Left hindlimb (tissue), 1 donor: Measurements from ENCODE around the gene CD70.
"Not testable (repeated sequence)": the region's sequence is repeated elsewhere in the genome, so short reads cannot be mapped to it uniquely, and the experiment has no call there.

ENCODE experiments used
- DNase-seq: peaks from one replicate; pipeline ENCODE4 v3.0.0-alpha.2; 2018

The CD70 gene, protein sequence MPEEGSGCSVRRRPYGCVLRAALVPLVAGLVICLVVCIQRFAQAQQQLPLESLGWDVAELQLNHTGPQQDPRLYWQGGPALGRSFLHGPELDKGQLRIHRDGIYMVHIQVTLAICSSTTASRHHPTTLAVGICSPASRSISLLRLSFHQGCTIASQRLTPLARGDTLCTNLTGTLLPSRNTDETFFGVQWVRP

DNA sequence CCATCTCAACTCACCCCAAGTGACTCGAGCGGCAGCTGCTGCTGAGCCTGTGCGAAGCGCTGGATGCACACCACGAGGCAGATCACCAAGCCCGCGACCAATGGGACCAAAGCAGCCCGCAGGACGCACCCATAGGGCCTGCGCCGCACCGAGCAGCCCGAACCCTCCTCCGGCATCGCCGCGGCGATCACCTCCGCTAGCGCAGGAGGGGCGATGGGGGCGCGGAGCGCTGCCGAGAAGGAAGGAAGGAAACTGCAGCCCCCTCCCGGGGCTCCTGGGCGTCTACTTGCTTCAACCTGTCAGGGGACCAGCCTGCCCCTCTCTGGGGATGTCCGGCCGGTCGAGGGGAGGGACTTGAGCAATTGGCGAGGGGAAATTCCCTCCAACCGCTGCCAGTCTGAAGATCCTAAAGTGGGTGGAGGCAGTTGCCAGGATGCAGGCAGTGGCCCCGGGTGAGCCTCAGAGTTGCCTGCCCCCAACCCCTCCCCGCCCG, at the start of gene CD70:
TSS of gene CD70 (minus strand) at position 324 of the 493 bp plus-strand sequence. CDS start at position 176, 148 bp downstream.
- DNase-seq, result no peak

DNA sequence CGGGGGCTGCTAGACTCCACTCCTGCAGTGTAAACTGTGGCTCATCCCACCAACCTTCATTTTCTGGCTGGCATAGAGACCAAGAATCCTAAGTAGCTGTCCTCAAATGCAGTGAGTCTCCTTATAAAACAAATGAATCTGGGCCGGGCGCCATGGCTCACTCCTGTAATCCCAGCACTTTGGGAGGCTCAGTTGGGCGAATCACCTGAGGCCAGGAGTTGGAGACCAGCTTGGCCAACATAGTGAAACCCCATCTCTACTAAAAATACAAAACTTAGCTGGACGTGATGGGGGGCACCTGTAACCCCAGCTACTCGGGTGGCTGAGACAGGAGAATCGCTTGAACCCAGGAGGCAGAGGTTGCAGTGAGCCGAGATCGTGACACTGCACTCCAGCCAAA, 49.4 kb upstream of the CD70 start:
- DNase-seq, result not testable (repeated sequence)

DNA sequence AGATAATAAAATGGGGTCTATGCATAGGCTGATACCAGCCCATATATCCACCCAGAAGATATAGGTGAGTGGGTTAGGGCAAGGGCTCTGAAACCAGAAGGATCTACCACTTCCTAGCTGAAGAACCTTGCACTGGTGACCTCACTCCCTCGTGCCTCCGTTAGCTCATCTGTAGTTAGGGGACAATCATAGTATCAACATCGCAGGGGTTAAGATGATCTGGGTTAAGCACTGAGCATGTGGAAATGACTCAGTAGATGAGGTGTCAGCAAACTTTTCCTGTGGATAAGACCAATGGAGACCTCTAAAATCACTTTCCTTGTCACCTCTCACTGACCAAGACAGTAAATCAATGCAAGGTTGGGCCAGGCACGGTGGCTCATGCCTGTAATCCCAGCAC, 48.5 kb upstream of the CD70 start:
- DNase-seq, result no peak

DNA sequence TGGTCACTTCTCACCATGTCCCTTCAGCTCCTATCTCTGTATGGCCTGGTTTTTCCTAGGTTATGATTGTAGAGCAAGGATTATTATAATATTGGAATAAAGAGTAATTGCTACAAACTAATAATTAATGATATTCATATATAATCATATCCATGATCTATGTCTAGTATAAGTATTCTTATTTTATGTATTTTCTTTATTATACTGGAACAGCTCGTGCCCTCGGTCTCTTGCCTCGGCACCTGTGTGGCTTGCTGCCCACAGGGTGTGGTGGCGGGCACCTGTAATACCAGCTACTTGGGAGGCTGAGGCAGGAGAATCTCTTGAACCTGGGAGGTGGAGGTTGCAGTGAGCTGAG, 42.5 kb upstream of the CD70 start:
- not testable (repeated sequence) for DNase-seq

DNA sequence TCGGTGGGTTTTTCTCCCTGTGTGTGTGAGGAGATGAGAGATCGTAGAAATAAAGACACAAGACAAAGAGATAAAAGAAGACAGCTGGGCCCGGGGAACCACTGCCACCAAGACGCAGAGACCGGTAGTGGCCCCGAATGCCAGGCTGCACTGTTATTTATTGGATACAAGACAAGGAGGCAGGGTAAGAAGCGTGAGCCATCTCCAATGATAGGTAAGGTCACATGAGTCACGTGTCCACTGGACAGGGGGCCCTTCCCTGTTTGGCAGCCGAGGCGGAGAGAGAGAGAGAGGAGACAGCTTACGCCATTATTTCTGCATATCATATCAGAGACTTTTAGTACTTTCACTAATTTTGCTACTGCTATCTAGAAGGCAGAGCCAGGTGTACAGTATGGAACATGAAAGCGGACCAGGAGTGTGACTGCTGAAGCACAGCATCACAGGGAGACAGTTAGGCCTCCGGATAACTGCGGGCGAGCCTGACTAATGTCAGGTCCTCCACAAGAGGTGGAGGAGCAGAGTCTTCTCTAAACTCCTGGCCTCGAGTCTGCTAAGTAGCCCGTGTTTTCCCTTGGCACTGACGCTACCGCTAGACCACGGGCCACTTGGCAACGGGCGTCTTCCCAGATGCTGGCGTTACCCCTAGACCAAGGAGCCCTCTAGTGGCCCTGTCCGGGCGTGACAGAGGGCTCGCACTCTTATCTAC, 42.0 kb upstream of the CD70 start:
- DNase-seq, result peak; percentile 61

DNA sequence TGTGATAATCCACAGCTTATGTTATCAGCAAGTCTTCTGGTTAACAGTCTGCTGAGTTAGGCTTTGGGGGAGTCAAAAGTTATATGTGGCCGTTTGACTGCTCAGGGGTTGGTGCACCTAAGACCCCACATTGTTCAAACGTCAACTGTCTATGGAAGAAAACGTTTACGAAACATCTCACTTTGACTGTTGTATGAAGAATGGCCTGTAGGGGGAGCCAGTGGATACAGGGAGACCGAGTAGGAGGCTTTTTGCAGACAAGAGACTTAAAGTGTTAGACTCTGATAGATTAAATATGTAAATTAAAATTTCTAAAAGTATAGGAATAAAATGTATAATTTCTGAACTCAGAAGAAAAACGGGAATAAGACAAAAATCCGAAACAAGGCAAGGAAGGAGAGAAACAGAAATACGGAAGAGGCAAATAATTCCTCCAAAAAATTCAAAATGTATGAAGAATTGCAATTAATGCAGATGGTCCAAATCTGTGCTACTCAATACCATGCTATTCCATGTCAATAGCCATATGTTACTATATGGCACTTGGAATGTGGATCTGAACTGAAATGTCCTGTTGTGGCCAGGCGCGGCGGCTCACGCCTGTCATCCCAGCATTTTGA, 41.2 kb upstream of the CD70 start:
- peak; percentile 60 for DNase-seq

DNA sequence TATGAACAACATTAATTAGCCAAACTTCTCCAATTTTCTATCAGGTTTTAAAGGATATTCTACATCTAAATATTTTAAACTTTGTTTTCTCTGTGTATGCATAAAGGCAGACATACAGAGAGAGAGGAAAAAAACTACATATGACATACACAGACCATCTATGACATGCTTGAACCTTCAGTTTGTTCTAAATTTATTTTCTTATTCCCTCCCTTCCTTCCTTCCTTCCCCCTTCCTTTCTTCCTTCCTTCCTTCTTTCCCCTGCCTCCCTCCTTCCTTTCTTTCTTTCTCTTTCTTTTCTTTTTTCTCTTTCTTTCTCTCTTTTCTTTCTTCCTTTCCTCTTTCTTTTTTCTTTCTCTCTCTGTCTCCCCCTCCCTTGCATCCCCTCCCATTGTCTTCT, 35.8 kb upstream of the CD70 start:
- no peak for DNase-seq

DNA sequence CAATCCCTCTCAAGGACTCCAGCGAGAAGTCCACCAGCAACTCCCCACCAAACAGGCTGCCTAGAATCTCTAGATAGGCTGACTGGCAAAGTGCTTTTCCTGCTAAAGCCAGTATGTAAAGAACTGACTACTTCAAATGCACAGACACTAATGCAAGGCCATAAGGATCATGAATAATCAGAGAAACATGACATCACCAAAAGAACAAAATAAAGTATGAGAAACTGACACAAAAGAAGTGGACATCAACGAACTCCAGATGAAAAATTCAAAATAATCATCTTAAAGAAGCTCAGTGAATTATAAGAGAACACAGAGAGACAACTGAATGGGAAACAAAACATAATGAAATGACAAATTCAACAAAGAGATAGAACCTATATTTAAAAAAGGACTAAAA, 26.4 kb upstream of the CD70 start:
- DNase-seq, result no peak

DNA sequence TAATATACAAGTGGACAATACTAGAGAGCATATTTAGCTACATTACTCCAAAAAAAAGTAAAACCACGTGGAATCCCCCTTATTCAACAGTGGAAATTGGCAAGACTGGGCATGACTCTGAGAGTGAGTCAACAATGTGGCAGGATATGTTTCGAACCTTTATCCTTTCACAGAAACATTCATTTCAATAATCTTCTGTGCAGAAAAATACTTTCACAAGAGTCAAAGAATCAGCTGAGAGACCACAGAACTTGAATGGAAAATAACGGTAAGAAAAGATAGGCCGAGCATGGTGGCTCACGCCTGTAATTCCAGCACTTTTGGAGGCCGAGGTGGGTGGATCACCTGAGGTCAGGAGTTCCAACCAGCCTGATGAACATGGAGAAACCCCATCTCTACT, 25.1 kb upstream of the CD70 start:
- DNase-seq, result no peak

DNA sequence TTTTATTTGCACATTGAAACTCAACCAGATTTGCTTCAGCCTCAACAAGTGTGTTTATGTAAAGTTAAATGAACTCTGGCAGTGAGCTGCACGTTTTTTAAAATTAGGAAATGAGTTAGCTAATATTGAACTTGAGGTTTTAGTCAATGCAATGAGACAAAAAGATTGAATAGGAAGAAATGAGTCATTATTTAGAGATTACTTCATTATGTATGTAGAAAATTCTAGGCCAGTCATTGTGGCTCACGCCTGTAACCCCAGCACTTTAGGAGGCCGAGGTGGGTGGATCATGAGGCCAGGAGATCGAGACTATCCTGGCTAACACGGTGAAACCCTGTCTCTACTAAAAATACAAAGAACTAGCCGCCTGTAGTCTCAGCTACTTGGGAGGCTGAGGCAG, 22.8 kb upstream of the CD70 start:
- DNase-seq, result no peak

DNA sequence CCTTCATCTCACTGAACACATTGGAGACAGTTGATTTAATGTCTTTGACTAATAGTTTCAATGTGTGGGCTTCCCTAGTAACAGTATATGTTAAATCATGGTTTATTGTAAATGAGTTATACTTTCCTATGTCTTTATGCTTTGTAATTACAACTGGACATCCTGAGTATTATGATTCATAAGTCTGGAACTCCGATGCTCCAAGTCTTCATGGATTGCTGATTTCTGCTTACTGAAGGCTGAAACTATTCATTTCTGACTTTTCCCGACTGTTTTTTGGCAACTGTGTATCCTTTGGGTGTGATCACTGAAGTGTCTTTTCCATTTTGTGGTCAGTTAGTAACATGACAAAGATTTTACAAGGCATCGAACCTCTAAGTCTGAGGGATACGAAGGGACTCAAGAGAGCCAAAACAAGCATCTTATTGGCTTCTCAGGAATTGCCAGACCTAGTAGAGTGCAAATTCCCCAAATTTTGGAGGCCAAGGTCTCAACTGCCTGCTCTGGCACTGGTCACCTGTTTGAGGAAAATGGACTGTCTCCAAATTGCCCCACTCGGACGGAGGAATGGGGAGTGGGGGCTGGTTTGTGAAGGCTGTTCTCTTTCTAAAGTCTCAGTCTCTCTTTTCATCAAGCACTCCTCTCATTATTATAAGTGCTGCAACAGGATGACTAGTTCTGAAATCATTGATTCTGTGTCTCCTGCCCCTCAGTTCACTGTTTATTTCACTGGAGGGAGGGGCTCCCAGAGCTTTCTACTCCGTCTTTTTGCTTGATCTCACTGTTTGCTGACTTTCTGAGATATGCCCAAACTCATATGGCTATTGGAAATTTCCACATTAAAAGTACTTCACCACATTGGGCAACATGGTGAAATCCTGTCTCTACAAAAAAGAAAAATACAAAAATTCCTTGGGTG, 20.2 kb upstream of the CD70 start:
- peak; percentile 69 for DNase-seq

DNA sequence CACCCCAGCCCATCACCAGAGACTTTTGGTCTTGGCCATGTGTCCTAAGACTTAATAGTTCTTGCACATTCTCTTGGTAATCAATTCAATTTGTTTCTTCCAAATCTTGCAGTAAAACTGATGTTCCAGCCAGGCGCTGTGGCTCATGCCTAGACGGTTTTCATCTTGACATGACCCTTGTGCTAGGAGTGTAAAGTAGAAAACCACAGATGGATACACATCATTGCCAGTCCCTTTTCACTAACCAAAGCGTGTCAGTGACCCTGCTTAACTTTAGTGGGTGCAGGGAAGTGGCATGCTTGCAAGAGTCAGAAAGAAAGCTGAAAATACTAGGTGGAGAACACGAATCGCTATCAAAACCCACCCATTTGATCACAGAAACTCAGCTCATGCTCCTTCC, 18.0 kb upstream of the CD70 start:
- DNase-seq, result no peak

DNA sequence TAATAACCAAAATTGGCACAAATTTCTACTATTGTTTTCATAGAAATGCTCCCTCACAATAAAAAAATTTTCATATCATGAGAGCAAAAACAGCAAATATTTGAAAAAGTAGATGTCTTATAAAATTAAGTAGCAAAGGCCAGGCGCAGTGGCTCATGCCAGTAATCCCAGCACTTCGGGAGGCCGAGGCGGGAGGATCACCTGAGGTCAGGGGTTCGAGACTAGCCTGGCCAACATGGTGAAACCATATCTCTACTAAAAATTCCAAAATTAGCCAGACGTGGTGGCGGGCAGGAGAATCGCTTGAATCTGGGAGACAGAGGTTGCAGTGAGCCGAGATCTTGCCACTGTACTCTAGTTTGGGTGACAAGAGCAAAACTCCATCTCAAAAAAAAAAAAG, 17.2 kb upstream of the CD70 start:
- not testable (repeated sequence) for DNase-seq

DNA sequence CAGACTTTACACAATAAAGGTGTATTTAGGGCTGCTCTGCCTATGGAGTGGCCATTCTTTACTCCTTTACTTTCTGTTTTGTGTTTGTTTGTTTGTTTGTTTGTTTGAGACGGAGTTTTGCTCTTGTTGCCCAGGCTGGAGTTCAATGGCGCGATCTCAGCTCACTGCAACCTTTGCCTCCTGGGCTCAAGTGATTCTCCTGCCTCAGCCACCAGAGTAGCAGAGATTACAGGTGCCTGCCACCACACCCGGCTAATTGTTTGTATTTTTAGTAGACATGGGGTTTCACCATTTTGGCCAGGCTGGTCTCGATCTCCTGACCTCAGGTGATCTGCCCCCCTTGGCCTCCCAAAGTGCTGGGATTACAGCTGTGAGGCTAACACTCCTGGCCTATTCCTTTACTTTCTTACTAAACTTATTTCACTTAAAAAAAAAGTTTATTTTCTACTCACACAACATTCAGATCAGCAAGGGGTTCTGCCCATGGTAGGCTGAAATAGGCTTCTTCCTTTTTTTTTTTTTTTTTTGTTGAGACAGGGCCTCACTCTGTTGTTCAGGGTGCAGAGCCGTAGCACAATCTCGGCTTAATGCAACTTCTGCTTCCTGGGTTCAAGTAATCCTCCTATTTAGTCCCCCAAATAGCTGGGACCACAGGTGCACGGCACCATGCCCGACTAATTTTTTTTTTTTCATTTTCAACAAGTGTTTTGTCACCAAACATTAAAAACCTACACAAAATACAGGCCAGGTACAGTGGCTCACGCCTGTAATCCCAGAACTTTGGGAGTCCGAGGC, 15.5 kb upstream of the CD70 start:
- DNase-seq, result not testable (repeated sequence)

DNA sequence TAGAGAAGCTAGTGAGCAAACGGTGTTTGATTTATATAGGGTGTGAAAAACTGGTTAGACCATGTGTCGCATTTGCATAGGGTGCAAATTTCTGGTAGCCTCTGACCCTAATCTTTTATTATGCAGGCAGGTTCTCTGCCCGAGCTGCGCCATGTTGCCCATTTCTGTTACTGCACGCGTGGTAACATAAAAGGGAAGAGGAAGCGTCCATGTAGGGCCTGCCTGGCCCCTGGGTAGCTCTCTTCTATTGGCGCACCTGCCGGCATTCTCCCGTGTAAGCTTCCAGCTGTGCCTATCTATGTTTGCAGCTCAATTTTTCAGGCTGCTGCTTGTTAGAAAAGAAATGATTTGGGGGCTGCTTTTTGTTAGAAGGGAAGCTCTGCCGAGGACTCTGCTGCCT, 14.0 kb upstream of the CD70 start:
- no peak for DNase-seq

DNA sequence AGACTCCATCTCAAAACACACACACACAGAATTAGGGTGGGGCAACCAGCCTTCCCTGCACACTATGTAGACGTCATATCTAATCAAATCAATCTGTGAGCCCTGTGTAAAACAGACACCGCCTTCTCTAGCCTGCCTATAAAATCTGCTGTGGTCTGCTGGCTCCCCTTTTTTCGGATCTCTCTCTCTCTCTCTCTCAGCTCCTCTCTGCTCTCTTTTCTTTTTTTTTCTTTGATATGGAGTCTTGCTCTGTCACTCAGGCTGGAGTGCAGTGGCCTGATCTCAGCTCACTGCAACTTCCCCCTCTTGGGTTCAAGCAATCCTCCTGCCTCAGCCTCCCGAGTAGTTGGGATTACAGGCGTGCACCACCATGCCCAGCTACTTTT, 11.8 kb upstream of the CD70 start:
- DNase-seq, result no peak

DNA sequence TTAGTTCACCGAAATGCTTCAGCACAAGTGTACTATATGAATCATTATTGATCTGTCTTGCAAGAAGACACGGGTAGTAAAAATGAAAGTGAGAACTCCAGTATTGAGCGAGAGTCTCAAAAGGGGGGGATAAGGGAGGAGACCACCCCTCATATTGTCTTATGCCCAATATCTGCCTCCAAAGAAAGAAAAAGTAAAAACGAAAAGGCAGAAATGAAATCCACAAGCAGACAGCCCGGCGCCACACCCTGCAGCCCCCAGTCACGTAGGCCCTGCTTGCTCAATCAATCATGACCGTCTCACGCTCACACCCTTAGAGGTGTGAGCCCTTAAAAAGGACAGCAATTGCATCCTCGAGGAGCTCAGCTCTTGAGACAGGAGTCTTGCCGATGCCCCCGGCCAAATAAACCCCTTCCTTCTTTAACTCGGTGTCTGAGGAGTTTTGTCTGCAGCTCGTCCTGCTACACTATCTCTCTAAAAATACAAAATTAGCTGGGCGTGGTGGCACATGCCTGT, 10.6 kb upstream of the CD70 start:
- DNase-seq, result not testable (repeated sequence)

DNA sequence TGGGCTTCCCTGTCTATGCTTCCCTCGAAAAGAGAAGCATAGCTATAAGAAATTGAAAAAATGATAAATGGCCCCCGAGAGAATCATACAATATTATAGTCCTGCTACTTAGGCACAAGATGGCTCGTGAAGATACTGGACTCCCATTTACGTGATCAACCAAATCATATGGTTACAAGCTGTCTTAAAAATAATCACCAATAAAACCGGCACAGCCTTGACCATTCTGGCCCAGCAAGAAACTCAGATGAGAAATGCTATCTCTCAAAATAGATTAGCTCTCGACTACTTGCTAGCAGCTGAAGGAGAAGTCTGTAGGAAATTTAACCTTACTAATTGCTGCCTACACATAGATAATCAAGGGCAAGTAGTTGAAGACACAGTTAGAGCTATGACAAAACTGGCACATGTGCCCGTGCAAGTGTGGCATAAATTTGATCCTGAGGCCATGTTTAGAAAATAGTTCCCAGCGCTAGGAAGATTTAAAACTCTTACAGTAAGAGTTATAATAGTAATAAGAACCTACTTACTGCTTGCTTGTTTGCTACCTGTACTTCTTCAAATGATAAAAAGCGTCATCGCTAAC, 10.1 kb upstream of the CD70 start:
- not testable (repeated sequence) for DNase-seq

DNA sequence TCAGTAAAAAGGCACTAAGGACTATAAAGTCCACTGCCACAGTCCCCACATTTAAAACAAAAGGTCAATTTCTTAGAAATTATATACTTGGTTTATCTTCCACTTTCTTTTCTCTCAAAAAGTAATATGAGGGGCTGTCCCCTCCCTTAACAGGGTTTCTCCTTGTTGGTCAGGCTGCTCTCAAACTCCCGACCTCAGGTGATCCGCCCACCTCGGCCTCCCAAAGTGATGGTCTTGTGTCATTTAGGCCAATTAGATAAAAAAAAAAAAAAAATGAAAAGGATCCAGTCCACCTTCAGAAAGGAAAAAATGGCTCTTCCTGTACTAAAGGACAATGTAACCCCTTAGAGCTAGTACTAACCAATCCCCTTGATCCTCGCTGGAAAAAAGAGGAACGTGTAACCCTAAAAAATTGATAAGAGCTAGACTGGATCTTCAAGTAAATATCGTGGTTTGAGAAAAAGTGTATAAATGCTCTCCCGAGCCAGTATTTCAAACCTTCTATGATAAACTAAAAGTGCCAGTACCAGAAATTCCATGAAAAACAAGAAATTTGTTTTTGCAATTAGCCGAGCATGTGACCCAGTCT, 9.0 kb upstream of the CD70 start:
- DNase-seq, result no peak

DNA sequence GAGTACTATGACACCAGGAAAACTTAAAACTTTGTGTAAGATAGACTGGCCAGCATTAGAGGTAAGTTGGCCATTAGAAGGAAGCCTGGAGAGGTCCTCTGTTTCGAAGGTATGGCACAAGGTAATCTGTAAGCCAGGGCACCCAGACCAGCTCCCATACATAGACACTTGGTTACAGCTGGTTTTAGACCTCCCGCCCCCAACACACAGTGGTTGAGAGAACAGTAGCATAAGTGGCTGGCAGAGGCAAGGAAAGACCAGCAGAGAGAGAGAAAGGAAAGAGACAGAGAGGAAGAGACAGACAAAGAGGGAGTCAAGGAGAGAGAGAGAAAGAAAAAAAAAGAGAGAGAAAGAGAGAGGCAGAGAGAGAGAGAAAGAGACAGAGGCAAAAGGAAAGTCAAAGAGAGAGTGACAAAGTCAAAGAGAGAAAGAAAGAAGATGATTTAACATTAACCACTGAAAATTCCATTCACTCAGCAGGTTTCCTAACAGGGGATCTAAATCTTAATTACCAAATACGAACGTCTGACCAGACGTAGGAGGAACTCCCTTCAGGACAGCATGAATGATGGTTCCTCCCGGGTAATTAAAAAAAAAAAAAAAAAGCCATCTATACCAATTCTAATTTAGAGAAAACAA, 7.4 kb upstream of the CD70 start:
- not testable (repeated sequence) for DNase-seq
